ENCODE data around the gene LRRC28. TPM values are rescaled to one million over a fixed set of nuclear protein-coding genes. Genes with fewer than 3 reads are reported as not detected.

LRRC28 gene
- total RNA-seq, 1 experiment from 2014 or later = 28.4 TPM

DNA sequence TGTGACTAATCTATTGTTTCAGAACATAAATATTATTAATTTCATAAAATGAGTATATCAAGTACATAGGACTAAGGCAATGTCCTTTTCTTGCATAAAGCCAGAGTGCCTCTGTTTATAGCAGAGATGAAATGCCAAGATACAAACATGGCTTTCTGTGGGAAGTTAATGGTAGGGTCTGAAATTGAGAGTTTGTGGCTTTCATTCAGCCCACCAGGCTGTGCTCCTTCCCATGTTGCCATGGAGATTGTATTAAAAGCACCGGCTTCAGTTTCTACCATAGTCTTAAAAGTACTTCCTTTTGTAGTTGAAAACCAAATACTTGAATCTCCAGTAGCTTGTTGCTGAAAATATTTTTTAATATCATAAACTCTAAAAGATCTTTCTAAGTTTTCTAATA is 114.0 kb downstream of the LRRC28 start:
- CTCF ChIA-PET = no interaction called here
- BruUV-seq (replicated peaks) = no TSS peak
- H3K9me3 ChIP-seq (ENCODE audit: low read depth, low read length, poor library complexity, severe bottlenecking) = no peaks in the 10 kb centered on the region
- no peak overlapping the region for H3K27ac ChIP-seq (ENCODE audit: low read depth, low read length, poor library complexity, severe bottlenecking)
- intact Hi-C loops (cut with micrococcal nuclease; ENCODE audit: unreplicated experiment) = no loop called here
- no peaks in the 10 kb centered on the region for H3K4me1 ChIP-seq (ENCODE audit: insufficient read depth, low read length, poor library complexity, severe bottlenecking)
- no peaks in the 10 kb centered on the region for H3K36me3 ChIP-seq (ENCODE audit: insufficient read depth, low read length, poor library complexity, severe bottlenecking)
- POLR2A ChIA-PET (ENCODE audit: low non-redundant PET) = no interaction called here
- H3K4me3 ChIP-seq (ENCODE audit: low read depth, low read length, poor library complexity, severe bottlenecking) = no peak overlapping the region
- no peaks in the 10 kb centered on the region for H3K27me3 ChIP-seq (replicated peaks; ENCODE audit: insufficient read depth, low read depth, low read length, poor library complexity)
- no peak for DNase-seq (ENCODE audit: low spot score)
- no peak for TF ChIP-seq EZH2 (IDR thresholded peaks at IDR 0.05; ENCODE audit: borderline replicate concordance, low read depth, low read length, poor library complexity, severe bottlenecking)
- TF ChIP-seq, protein P1, sequence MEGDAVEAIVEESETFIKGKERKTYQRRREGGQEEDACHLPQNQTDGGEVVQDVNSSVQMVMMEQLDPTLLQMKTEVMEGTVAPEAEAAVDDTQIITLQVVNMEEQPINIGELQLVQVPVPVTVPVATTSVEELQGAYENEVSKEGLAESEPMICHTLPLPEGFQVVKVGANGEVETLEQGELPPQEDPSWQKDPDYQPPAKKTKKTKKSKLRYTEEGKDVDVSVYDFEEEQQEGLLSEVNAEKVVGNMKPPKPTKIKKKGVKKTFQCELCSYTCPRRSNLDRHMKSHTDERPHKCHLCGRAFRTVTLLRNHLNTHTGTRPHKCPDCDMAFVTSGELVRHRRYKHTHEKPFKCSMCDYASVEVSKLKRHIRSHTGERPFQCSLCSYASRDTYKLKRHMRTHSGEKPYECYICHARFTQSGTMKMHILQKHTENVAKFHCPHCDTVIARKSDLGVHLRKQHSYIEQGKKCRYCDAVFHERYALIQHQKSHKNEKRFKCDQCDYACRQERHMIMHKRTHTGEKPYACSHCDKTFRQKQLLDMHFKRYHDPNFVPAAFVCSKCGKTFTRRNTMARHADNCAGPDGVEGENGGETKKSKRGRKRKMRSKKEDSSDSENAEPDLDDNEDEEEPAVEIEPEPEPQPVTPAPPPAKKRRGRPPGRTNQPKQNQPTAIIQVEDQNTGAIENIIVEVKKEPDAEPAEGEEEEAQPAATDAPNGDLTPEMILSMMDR (conservative IDR thresholded peaks at IDR 0.05; ENCODE audit: low read depth, low read length) = no peak

GRCh38 chr15:99366013-99366412 is 114.7 kb downstream of the LRRC28 start:
- ChIA-PET POLR2A (ENCODE audit: low non-redundant PET) (no interaction called here), CTCF (no interaction called here)
- no peaks in the 10 kb centered on the region for H3K36me3 ChIP-seq (ENCODE audit: insufficient read depth, low read length, poor library complexity, severe bottlenecking)
- H3K27ac ChIP-seq (ENCODE audit: low read depth, low read length, poor library complexity, severe bottlenecking) = no peak overlapping the region
- H3K4me3 ChIP-seq (ENCODE audit: low read depth, low read length, poor library complexity, severe bottlenecking) = no peak overlapping the region
- H3K27me3 ChIP-seq (replicated peaks; ENCODE audit: insufficient read depth, low read depth, low read length, poor library complexity) = no peaks in the 10 kb centered on the region
- no peaks in the 10 kb centered on the region for H3K4me1 ChIP-seq (ENCODE audit: insufficient read depth, low read length, poor library complexity, severe bottlenecking)
- no peak for TF ChIP-seq EZH2 (IDR thresholded peaks at IDR 0.05; ENCODE audit: borderline replicate concordance, low read depth, low read length, poor library complexity, severe bottlenecking)
- TF ChIP-seq, protein P1 (conservative IDR thresholded peaks at IDR 0.05; ENCODE audit: low read depth, low read length) = no peak
- no TSS peak for BruUV-seq (replicated peaks)
- H3K9me3 ChIP-seq (ENCODE audit: low read depth, low read length, poor library complexity, severe bottlenecking) = no peaks in the 10 kb centered on the region
- intact Hi-C loops (cut with micrococcal nuclease; ENCODE audit: unreplicated experiment) = no loop called here
- no peak for DNase-seq (ENCODE audit: low spot score)

- no TSS peak for BruUV-seq (replicated peaks)
- H3K9me3 ChIP-seq (ENCODE audit: low read depth, low read length, poor library complexity, severe bottlenecking) = no peaks in the 10 kb centered on the region
- no peaks in the 10 kb centered on the region for H3K36me3 ChIP-seq (ENCODE audit: insufficient read depth, low read length, poor library complexity, severe bottlenecking)
- no peak for DNase-seq (ENCODE audit: low spot score)
- TF ChIP-seq EZH2 (IDR thresholded peaks at IDR 0.05; ENCODE audit: borderline replicate concordance, low read depth, low read length, poor library complexity, severe bottlenecking) = no peak
- TF ChIP-seq, protein P1 (conservative IDR thresholded peaks at IDR 0.05; ENCODE audit: low read depth, low read length) = no peak
- H3K4me1 ChIP-seq (ENCODE audit: insufficient read depth, low read length, poor library complexity, severe bottlenecking) = no peaks in the 10 kb centered on the region
- ChIA-PET POLR2A (ENCODE audit: low non-redundant PET) (no interaction called here), CTCF (no interaction called here)
- H3K4me3 ChIP-seq (ENCODE audit: low read depth, low read length, poor library complexity, severe bottlenecking) = no peak overlapping the region
- intact Hi-C loops (cut with micrococcal nuclease; ENCODE audit: unreplicated experiment) = no loop called here
- H3K27ac ChIP-seq (ENCODE audit: low read depth, low read length, poor library complexity, severe bottlenecking) = no peak overlapping the region
- H3K27me3 ChIP-seq (replicated peaks; ENCODE audit: insufficient read depth, low read depth, low read length, poor library complexity) = no peaks in the 10 kb centered on the region
Measured at GRCh38 chr15:99368743-99369142, 117.5 kb downstream of the LRRC28 start.
